Kidney (tissue), 14 donors: ENCODE measurements around the gene ZNF763. TPM values are rescaled to one million over a fixed set of nuclear protein-coding genes. Genes with fewer than 3 reads are reported as not detected.

Experiments used
- DNase-seq, 5 donors: peaks; one replicate each; pipeline ENCODE4 v3.0.0-alpha.2; 2013 to 2020
- FAIRE-seq: peaks from 2 replicates; lab custom pipeline; 2012; peaks lifted over from hg19 to GRCh38; lab: Jason Lieb, UNC
- H3K27ac ChIP-seq, 2 donors: one replicate each; pipeline ENCODE4 v1.7.0; 2013; ENCODE audit warnings: low read depth in 2 of 2, low read length in 2 of 2, inconsistent platforms in 1 of 2
- H3K27me3 ChIP-seq: one replicate; pipeline ENCODE4 v1.7.1; 2013; ENCODE audit warnings: low read length, inconsistent platforms; ENCODE audit not compliant: control insufficient read depth, insufficient read depth
- H3K36me3 ChIP-seq, 3 donors: one replicate each; pipeline versions ENCODE4 v1.7.0 to v1.7.1; 2013; ENCODE audit warnings: low read length in 3 of 3, control low read depth in 1 of 3, inconsistent platforms in 1 of 3; ENCODE audit not compliant: insufficient read depth in 3 of 3, control insufficient read depth in 2 of 3
- H3K4me1 ChIP-seq, 3 donors: one replicate each; pipeline versions ENCODE4 v1.7.0 to v1.7.1; 2013; ENCODE audit warnings: low read length in 3 of 3, inconsistent platforms in 1 of 3, low read depth in 1 of 3; ENCODE audit not compliant: control insufficient read depth in 2 of 3, insufficient read depth in 2 of 3
- H3K4me3 ChIP-seq, 3 donors: one replicate each; pipeline versions ENCODE4 v1.7.0 to v1.8.1; 2013; ENCODE audit warnings: low read length in 3 of 3, control low read depth in 1 of 3, inconsistent platforms in 1 of 3
- H3K9ac ChIP-seq, 3 donors: one replicate each; pipeline versions ENCODE4 v1.7.0 to v1.7.1; 2013; ENCODE audit warnings: low read length in 3 of 3, control low read depth in 1 of 3, inconsistent platforms in 1 of 3
- H3K9me3 ChIP-seq, 3 donors: one replicate each; pipeline versions ENCODE4 v1.7.0 to v1.7.1; 2013; ENCODE audit warnings: low read length in 3 of 3, control low read depth in 1 of 3, inconsistent platforms in 1 of 3; ENCODE audit not compliant: control insufficient read depth in 2 of 3, insufficient read depth in 1 of 3
- intact Hi-C: fragments of 100-400 bp; cut with DNase I; formaldehyde crosslinking; loops from one replicate; pipeline ENCODE4 v1.11.1; 2022
- polyA plus RNA-seq: library from polyadenylated mRNA; stranded (reverse); fragments of 350-450 nt; fragmentation: Illumina TruSeq; extraction: RNeasy Lipid Tissue Mini Kit (QIAGEN cat#74804); gene quantifications from one replicate; pipeline ENCODE4 v1.2.3, GENCODE V29; 2014; ENCODE audit warnings: low read depth, low replicate concordance; ENCODE audit not compliant: insufficient read depth
- total RNA-seq: library from RNA; stranded (reverse); fragmentation: NEBNext Ultra II Directional; extraction: Animal tissue kit (Norgen Biotek cat#: 25700); gene quantifications from one replicate; pipeline ENCODE4 v1.2.1, GENCODE V29; 2021
- TF ChIP-seq, protein P1 (sequence below): IDR thresholded peaks from 3 replicates; pipeline ENCODE4 v1.5.1; 2012; ENCODE audit warnings: mild to moderate bottlenecking, moderate library complexity, borderline replicate concordance; ENCODE audit not compliant: insufficient read depth; ENCODE audit errors: extremely low read depth
- donor health status: control.
- donor health status: control.
- donor health status: control.
- donor health status: control.
- donor health status: control.
- donor health status: DM: yes; HTN: yes; CAD: no.
- donor health status: Normal renal cell carcinoma (clear cell type).

ZNF763 gene
- total and polyA plus RNA-seq, 2 donors from 2014 or later = 4.6 to 9.8 TPM

DNA sequence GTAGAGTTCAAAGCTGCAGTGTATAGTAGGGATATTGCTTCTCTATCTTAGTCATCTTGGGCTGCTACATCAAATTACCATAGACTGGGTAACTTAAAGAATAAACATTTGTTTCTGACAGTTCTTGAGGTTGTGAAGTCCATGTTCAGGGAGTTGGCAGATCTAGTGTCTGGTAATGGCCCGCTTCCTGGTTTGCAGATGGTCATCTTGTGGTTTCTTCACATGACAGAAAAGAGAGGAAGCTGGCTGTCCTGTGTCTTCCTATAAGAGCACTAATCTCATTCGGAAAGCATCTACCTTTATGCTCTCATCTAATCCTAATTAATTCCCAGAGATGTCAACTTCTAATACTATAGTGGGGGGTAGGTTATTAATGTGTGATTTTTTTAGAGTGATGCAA is 6.2 kb downstream of the ZNF763 start:
- Histone ChIP-seq H3K9ac (no peak overlapping the region), H3K27me3 (no peaks in the 10 kb centered on the region), H3K9me3 (peaks cover 0 to 3% (median under 1%) of the 10 kb centered on the region in 3 donors), H3K36me3 (peaks cover 0 to 2% (median 0%) of the 10 kb centered on the region in 3 donors), H3K4me3 (no peak overlapping the region), H3K27ac (no peak overlapping the region), H3K4me1 (no peaks in the 10 kb centered on the region)
- FAIRE-seq (no peak), DNase-seq (no peak)
- intact Hi-C loops = no loop called here
- TF ChIP-seq, protein P1, sequence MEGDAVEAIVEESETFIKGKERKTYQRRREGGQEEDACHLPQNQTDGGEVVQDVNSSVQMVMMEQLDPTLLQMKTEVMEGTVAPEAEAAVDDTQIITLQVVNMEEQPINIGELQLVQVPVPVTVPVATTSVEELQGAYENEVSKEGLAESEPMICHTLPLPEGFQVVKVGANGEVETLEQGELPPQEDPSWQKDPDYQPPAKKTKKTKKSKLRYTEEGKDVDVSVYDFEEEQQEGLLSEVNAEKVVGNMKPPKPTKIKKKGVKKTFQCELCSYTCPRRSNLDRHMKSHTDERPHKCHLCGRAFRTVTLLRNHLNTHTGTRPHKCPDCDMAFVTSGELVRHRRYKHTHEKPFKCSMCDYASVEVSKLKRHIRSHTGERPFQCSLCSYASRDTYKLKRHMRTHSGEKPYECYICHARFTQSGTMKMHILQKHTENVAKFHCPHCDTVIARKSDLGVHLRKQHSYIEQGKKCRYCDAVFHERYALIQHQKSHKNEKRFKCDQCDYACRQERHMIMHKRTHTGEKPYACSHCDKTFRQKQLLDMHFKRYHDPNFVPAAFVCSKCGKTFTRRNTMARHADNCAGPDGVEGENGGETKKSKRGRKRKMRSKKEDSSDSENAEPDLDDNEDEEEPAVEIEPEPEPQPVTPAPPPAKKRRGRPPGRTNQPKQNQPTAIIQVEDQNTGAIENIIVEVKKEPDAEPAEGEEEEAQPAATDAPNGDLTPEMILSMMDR = no peak

GRCh38 chr19:11973019-11973810 is 8.4 kb downstream of the ZNF763 start:
- Histone ChIP-seq H3K4me1 (no peaks in the 10 kb centered on the region), H3K36me3 (peaks cover 2 to 16% (median 8%) of the 10 kb centered on the region in 3 donors), H3K27ac (no peak overlapping the region), H3K9me3 (peaks cover 2 to 19% (median 2%) of the 10 kb centered on the region in 3 donors), H3K4me3 (no peak overlapping the region), H3K9ac (no peak overlapping the region), H3K27me3 (no peaks in the 10 kb centered on the region)
- TF ChIP-seq, protein P1 = no peak
- FAIRE-seq = no peak
- DNase-seq = no peak
- intact Hi-C loops = no loop called here

- Histone ChIP-seq H3K27ac (no peak overlapping the region), H3K27me3 (no peaks in the 10 kb centered on the region), H3K36me3 (peaks cover 11 to 30% (median 18%) of the 10 kb centered on the region in 3 donors), H3K4me1 (no peaks in the 10 kb centered on the region), H3K4me3 (peak overlapping the region in 1 of 3 donors; percentile 17), H3K9ac (no peak overlapping the region), H3K9me3 (peaks cover 9 to 65% (median 22%) of the 10 kb centered on the region in 3 donors)
- DNase-seq = no peak
- intact Hi-C loops = no loop called here
- TF ChIP-seq, protein P1 = no peak
- FAIRE-seq = no peak
Measured at GRCh38 chr19:11978492-11979100, 13.8 kb downstream of the ZNF763 start.
